OCI-LY7 (cell line): Measurements from ENCODE around the gene EFNA2.
"Not testable (repeated sequence)": the region's sequence is repeated elsewhere in the genome, so short reads cannot be mapped to it uniquely, and the experiment has no call there.

Experiments used
- CTCF ChIP-seq: fragments of 200-600 bp; sonication (generic); conservative IDR thresholded peaks from 2 replicates; pipeline ENCODE4 v1.5.1; 2014; ENCODE audit warnings: mild to moderate bottlenecking, antibody characterized with exemption, low read length, moderate library complexity, mixed read lengths
- EZH2phosphoT487 ChIP-seq: fragments of 200-600 bp; sonication (generic); IDR thresholded peaks from 2 replicates; pipeline ENCODE4 v1.6.1; 2018; ENCODE audit warnings: low read depth, borderline replicate concordance, mild to moderate bottlenecking, mixed run types, antibody characterized with exemption, low read length, moderate library complexity, mixed read lengths

DNA sequence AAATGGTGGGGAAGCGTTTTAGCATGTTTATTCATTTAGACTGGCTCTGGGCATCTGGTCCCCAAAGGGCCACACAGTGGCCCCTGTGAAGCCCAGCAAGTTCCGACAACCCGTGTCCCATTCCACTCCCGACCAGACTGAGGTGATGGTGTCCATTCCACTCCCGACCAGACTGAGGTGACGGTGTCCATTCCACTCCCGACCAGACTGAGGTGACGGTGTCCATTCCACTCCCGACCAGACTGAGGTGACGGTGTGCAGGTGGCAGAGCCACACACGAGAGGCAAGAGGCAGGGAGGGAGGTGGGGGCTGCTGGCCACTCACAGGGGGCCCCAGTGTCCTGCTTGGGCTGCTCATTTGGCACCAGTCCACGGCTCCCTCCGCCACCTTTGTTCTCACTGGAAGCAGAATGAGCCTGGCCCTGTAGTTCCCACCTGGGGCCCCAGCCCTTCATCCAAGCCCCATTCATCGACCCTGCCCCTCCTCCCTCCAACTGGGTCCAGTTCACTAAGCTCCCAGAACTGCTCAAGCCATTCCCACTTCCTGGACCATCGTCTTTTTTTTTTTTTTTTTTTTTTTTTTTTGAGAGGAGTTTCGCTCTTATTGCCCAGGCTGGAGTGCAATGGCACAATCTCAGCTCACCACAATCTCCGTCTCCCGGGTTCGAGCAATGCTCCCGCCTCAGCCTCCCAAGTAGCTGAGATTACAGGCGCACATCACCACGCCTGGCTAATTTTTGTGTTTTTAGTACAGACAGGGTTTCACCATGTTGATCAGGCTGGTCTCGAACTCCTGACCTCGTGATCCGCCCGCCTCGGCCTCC, 39.2 kb upstream of the EFNA2 start:
- not testable (repeated sequence) for TF ChIP-seq CTCF, EZH2phosphoT487
